Lung (tissue), 12 donors: Measurements from ENCODE around the gene RRM2. TPM values are rescaled to one million over a fixed set of nuclear protein-coding genes. Genes with fewer than 3 reads are reported as not detected.

Experiments
- ATAC-seq: fragments of 200-7000 bp; cut with Tn5 transposase; one replicate; pipeline ENCODE4 v1.9.1; 2020; ENCODE audit warnings: moderate number of reproducible peaks; ENCODE audit not compliant: insufficient read depth, low FRiP score
- DNase-seq, 3 donors: peaks; one replicate each; pipeline ENCODE4 v3.0.0-alpha.2; 2013 to 2017
- H3K27ac ChIP-seq, 2 donors: one replicate each; pipeline ENCODE4 v1.5.1; 2013; ENCODE audit warnings: mild to moderate bottlenecking in 2 of 2, moderate library complexity in 2 of 2, control low read depth in 1 of 2, inconsistent platforms in 1 of 2, low read depth in 1 of 2, low read length in 1 of 2
- H3K27me3 ChIP-seq, 3 donors: one replicate each; pipeline ENCODE4 v1.5.1; 2013; ENCODE audit warnings: low read length in 2 of 3; ENCODE audit not compliant: control insufficient read depth in 3 of 3, insufficient read depth in 3 of 3
- H3K36me3 ChIP-seq, 4 donors: one replicate each; pipeline ENCODE4 v1.5.1; 2013; ENCODE audit warnings: low read length in 4 of 4, mild to moderate bottlenecking in 1 of 4, moderate library complexity in 1 of 4; ENCODE audit not compliant: control insufficient read depth in 4 of 4, insufficient read depth in 4 of 4
- H3K4me1 ChIP-seq, 5 donors: one replicate each; pipeline ENCODE4 v1.5.1; 2013; ENCODE audit warnings: low read length in 5 of 5, mild to moderate bottlenecking in 2 of 5, moderate library complexity in 1 of 5; ENCODE audit not compliant: control insufficient read depth in 5 of 5, insufficient read depth in 5 of 5
- H3K4me3 ChIP-seq: one replicate; pipeline ENCODE4 v1.5.1; 2013; ENCODE audit warnings: mild to moderate bottlenecking, control low read depth, moderate library complexity
- H3K9ac ChIP-seq, 2 donors: one replicate each; pipeline ENCODE4 v1.5.1; 2013; ENCODE audit warnings: low read length in 2 of 2, control low read depth in 1 of 2; ENCODE audit not compliant: insufficient read depth in 1 of 2
- H3K9me3 ChIP-seq, 4 donors: one replicate each; pipeline ENCODE4 v1.5.1; 2013; ENCODE audit warnings: low read length in 3 of 4, mild to moderate bottlenecking in 1 of 4, moderate library complexity in 1 of 4; ENCODE audit not compliant: control insufficient read depth in 4 of 4, insufficient read depth in 3 of 4
- CTCF ChIP-seq: IDR thresholded peaks from 2 replicates; pipeline ENCODE4 v1.5.1; 2012; ENCODE audit warnings: mild to moderate bottlenecking; ENCODE audit errors: control extremely low read depth, extremely low read depth
- WGBS, 2 donors: extraction: QIAGEN DNeasy Blood & Tissue Kit; methylation state at CpG; one replicate each; pipeline ENCODE4 v1.1.7; 2013; 5-methylcytosine and 5-hydroxymethylcytosine counted together
- polyA plus RNA-seq, 2 donors: library from polyadenylated mRNA; stranded (reverse); fragments of 200-250 nt; gene quantifications; one replicate each; pipeline ENCODE4 v1.2.1, GENCODE V29; 2013
- total RNA-seq, 2 donors: library from RNA; depleted of rRNA in 1 of 2; stranded (reverse); fragments of >200 nt in 1 of 2; gene quantifications; one replicate each; pipeline ENCODE4 v1.2.1, GENCODE V29; 2014 to 2021
- donor health status: control.
- donor health status: control.
- donor health status: Bipolar disorder and iron deficiency.
- donor health status: healthy.
- donor health status: DM: yes; HTN: yes; CAD: no.

Gene RRM2
- total and polyA plus RNA-seq, 4 donors, result 4.8 to 15.6 (median 5.7) TPM

- Histone ChIP-seq H3K4me3 (no peak overlapping the region), H3K27ac (no peak overlapping the region), H3K36me3 (peaks cover 0 to 2% (median 0%) of the 10 kb centered on the region in 4 donors), H3K27me3 (peaks cover 0 to 9% (median 4%) of the 10 kb centered on the region in 3 donors), H3K4me1 (peaks cover 0 to 9% (median 4%) of the 10 kb centered on the region in 5 donors), H3K9ac (no peak overlapping the region), H3K9me3 (no peaks in the 10 kb centered on the region)
- TF ChIP-seq CTCF, result no peak
- WGBS, 2 donors, result 88 to 91% methylated on average over 7 of the region's 7 CpGs
- DNase-seq (no peak), ATAC-seq (no peak)
Measured at GRCh38 chr2:10078001-10078400, 44.5 kb upstream of the RRM2 start.

- H3K9me3 ChIP-seq, result no peaks in the 10 kb centered on the region
- WGBS, 2 donors, result 28 to 31% methylated on average over 12 of the region's 12 CpGs
- H3K9ac ChIP-seq, result peak overlapping the region in 1 of 2 donors; percentile 60
- no peak overlapping the region for H3K4me3 ChIP-seq
- H3K27me3 ChIP-seq, result peaks cover 0 to 14% (median 6%) of the 10 kb centered on the region in 3 donors
- no peak overlapping the region for H3K27ac ChIP-seq
- no peak for ATAC-seq
- peaks cover 0 to 2% (median 0%) of the 10 kb centered on the region in 4 donors for H3K36me3 ChIP-seq
- TF ChIP-seq CTCF, result no peak
- DNase-seq, result no peak
- peaks cover 0 to 9% (median 4%) of the 10 kb centered on the region in 5 donors for H3K4me1 ChIP-seq
Measured at GRCh38 chr2:10078704-10079265, 43.8 kb upstream of the RRM2 start.

DNA sequence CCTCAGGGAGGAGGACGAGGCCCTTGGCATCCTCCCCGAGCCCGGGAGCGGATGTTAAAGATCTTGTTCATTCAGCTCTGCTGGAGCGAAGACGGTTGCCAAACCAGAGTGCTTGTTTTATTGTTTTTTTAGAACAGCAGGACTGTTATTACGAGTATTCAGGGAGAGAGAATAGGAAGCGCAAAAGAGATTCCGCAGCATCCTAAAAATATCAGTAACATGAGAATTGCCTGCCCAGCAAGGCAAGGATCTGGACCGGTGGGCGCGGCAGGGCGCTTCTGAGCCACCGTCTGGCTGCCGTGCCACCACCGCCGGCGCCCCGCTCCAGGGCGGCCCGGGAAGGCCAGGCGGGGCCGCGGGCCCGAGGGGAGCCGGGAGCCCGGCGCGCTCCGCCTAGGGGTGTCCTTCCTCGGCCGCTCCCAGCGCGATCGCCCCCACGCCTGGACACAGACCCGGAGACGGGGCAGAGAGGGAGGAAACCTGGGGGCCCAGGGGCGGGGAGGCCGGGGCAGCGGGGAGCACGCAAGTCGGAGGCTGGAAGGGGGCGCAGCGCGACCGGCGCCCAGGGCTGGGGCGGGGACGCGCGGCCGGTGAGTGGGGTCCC lies 43.2 kb upstream of the RRM2 start:
- H3K9ac ChIP-seq, result no peak overlapping the region
- ATAC-seq (peak; percentile 24), DNase-seq (peak; percentile 72 to 89 (median 86))
- H3K9me3 ChIP-seq, result no peaks in the 10 kb centered on the region
- WGBS, 2 donors, result 1 to 2% methylated on average over 36 to 53 of the region's 53 CpGs
- H3K27me3 ChIP-seq, result peaks cover 0 to 20% (median 12%) of the 10 kb centered on the region in 3 donors
- H3K27ac ChIP-seq, result peak overlapping the region in 1 of 2 donors; percentile 47
- H3K36me3 ChIP-seq, result peaks cover 0 to 2% (median 0%) of the 10 kb centered on the region in 4 donors
- H3K4me3 ChIP-seq, result peak overlapping the region; percentile 29
- TF ChIP-seq CTCF, result no peak
- peaks cover 0 to 11% (median 6%) of the 10 kb centered on the region in 5 donors for H3K4me1 ChIP-seq
